Measurements from ENCODE around the gene INMT. TPM values are rescaled to one million over a fixed set of nuclear protein-coding genes. Genes with fewer than 3 reads are reported as not detected.

Gene INMT
- total and polyA plus RNA-seq, 7 donors, result 2.3 to 32.0 (median 4.6) TPM

GRCh38 chr7:30799206-30799975, 47.5 kb downstream of the INMT start:
- no peaks in the 10 kb centered on the region for H3K9me3 ChIP-seq
- no peak for TF ChIP-seq CTCF (IDR thresholded peaks at IDR 0.05)
- peaks cover 24% of the 10 kb centered on the region for H3K4me1 ChIP-seq
- H3K27ac ChIP-seq, result no peak overlapping the region
- H3K27me3 ChIP-seq (ENCODE audit: insufficient read depth in 3 of 3, low read length in 2 of 3), result no peaks in the 10 kb centered on the region
- intact Hi-C loops (cut with DNase I), result no loop called here
- WGBS, 3 donors, result 53 to 56% (median 54%) methylated on average over 2 of the region's 2 CpGs
- no peaks in the 10 kb centered on the region for H3K36me3 ChIP-seq (ENCODE audit: insufficient read depth in 1 of 2, low read depth in 1 of 2)
- peak; percentile 11 to 56 (median 46) for ATAC-seq
- peak; percentile 73 to 78 for DNase-seq
- H3K4me3 ChIP-seq, result no peak overlapping the region

- no peak for TF ChIP-seq CTCF (IDR thresholded peaks at IDR 0.05)
- Histone ChIP-seq H3K36me3 (ENCODE audit: insufficient read depth in 1 of 2, low read depth in 1 of 2) (no peaks in the 10 kb centered on the region), H3K4me1 (peaks cover 25% of the 10 kb centered on the region), H3K9me3 (no peaks in the 10 kb centered on the region), H3K4me3 (no peak overlapping the region), H3K27me3 (ENCODE audit: insufficient read depth in 3 of 3, low read length in 2 of 3) (no peaks in the 10 kb centered on the region), H3K27ac (no peak overlapping the region)
- DNase-seq (no peak), ATAC-seq (peak in 1 of 4 donors; percentile 6)
- WGBS, 3 donors, result 75 to 76% (median 75%) methylated on average over 5 of the region's 5 CpGs
- intact Hi-C loops (cut with DNase I), result loop anchor here (2.0 to 10.0 kb wide), 5 partner anchors 175 to 835 kb away; no protein-coding TSS in a partner anchor
Measured at GRCh38 chr7:30799976-30800661, 48.2 kb downstream of the INMT start.

- DNase-seq, result peak in 1 of 2 donors; percentile 25
- H3K4me1 ChIP-seq, result peaks cover 25% of the 10 kb centered on the region
- H3K27me3 ChIP-seq (ENCODE audit: insufficient read depth in 3 of 3, low read length in 2 of 3), result no peaks in the 10 kb centered on the region
- ATAC-seq, result peak; percentile 72 to 93 (median 80)
- H3K9me3 ChIP-seq, result no peaks in the 10 kb centered on the region
- TF ChIP-seq CTCF (IDR thresholded peaks at IDR 0.05), result peak; percentile 73
- H3K4me3 ChIP-seq, result no peak overlapping the region
- 33 to 39% (median 36%) methylated on average over 6 of the region's 6 CpGs for WGBS, 3 donors
- no peak overlapping the region for H3K27ac ChIP-seq
- H3K36me3 ChIP-seq (ENCODE audit: insufficient read depth in 1 of 2, low read depth in 1 of 2), result no peaks in the 10 kb centered on the region
- intact Hi-C loops (cut with DNase I), result loop anchor here (2.0 to 10.0 kb wide), 5 partner anchors 174 to 834 kb away; no protein-coding TSS in a partner anchor
Measured at GRCh38 chr7:30800785-30801252, 48.9 kb downstream of the INMT start.

GRCh38 chr7:30802812-30803211, 50.9 kb downstream of the INMT start:
- ATAC-seq (no peak), DNase-seq (no peak)
- Histone ChIP-seq H3K4me1 (peaks cover 18% of the 10 kb centered on the region), H3K9me3 (no peaks in the 10 kb centered on the region), H3K27ac (no peak overlapping the region), H3K36me3 (ENCODE audit: insufficient read depth in 1 of 2, low read depth in 1 of 2) (no peaks in the 10 kb centered on the region), H3K4me3 (no peak overlapping the region), H3K27me3 (ENCODE audit: insufficient read depth in 3 of 3, low read length in 2 of 3) (no peaks in the 10 kb centered on the region)
- no peak for TF ChIP-seq CTCF (IDR thresholded peaks at IDR 0.05)
- intact Hi-C loops (cut with DNase I), result loop anchor here (5.0 to 10.0 kb wide), 3 partner anchors 174 to 832 kb away; no protein-coding TSS in a partner anchor
- WGBS, 3 donors, result 80 to 88% (median 81%) methylated on average over 4 of the region's 4 CpGs
